Vagina (tissue), 2 donors: ENCODE results near the gene LRRC42.

ENCODE experiments used
- POLR2A ChIP-seq, 2 donors: fragments of 450-650 bp; IDR thresholded peaks; one replicate each; pipeline ENCODE4 v1.6.1; 2017; ENCODE audit warnings: antibody characterized with exemption in 2 of 2, mild to moderate bottlenecking in 2 of 2, moderate library complexity in 2 of 2
- POLR2AphosphoS5 ChIP-seq, 2 donors: sonication (generic); formaldehyde crosslinking; IDR thresholded peaks; one replicate each; pipeline ENCODE4 v1.9.0; 2017; ENCODE audit warnings: antibody characterized with exemption in 2 of 2, mild to moderate bottlenecking in 2 of 2, low read depth in 1 of 2; ENCODE audit not compliant: insufficient read depth in 1 of 2

- no peak for TF ChIP-seq POLR2A (IDR thresholded peaks at IDR 0.05)
- no peak for TF ChIP-seq POLR2AphosphoS5 (IDR thresholded peaks at IDR 0.05; ENCODE audit: insufficient read depth in 1 of 2, low read depth in 1 of 2)
Measured at GRCh38 chr1:54008876-54009275, 62.7 kb downstream of the LRRC42 start.
